AG09309 (cell line): ENCODE measurements around the gene COA3.

ENCODE experiments used
- DNase-seq: peaks from one replicate; pipeline ENCODE4 v3.0.0-alpha.2; 2010; ENCODE audit warnings: low read depth
- H3K4me3 ChIP-seq: 2 replicates; pipeline ENCODE4 v1.5.1; 2011; ENCODE audit warnings: mild to moderate bottlenecking, low read depth, low read length, moderate library complexity; ENCODE audit not compliant: control insufficient read depth
- TF ChIP-seq, protein P1 (sequence below): IDR thresholded peaks from 2 replicates; pipeline ENCODE4 v1.5.1; 2011; ENCODE audit warnings: mild to moderate bottlenecking, low read depth, low read length, inconsistent platforms; ENCODE audit not compliant: insufficient read depth, control insufficient read depth; ENCODE audit errors: missing control alignments

Gene COA3

DNA sequence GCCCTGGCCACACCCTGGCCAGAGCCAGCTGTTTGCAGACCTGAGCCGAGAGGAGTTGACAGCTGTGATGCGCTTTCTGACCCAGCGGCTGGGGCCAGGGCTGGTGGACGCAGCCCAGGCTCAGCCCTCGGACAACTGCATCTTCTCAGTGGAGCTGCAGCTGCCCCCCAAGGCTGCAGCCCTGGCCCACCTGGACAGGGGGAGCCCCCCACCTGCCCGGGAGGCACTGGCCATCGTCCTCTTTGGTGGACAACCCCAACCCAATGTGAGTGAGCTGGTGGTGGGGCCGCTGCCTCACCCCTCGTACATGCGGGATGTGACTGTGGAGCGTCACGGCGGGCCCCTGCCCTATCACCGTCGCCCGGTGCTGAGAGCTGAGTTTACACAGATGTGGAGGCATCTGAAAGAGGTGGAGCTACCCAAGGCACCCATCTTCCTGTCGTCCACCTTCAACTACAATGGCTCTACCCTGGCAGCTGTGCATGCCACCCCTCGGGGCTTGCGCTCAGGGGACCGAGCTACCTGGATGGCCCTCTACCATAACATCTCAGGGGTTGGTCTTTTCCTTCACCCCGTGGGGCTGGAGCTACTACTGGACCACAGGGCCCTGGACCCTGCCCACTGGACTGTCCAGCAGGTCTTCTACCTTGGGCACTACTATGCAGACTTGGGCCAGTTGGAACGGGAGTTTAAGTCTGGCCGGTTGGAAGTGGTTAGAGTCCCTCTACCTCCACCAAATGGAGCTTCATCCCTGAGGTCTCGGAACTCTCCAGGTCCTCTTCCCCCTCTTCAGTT lies 46.5 kb upstream of the COA3 start:
- DNase-seq = no peak
- TF ChIP-seq, protein P1, sequence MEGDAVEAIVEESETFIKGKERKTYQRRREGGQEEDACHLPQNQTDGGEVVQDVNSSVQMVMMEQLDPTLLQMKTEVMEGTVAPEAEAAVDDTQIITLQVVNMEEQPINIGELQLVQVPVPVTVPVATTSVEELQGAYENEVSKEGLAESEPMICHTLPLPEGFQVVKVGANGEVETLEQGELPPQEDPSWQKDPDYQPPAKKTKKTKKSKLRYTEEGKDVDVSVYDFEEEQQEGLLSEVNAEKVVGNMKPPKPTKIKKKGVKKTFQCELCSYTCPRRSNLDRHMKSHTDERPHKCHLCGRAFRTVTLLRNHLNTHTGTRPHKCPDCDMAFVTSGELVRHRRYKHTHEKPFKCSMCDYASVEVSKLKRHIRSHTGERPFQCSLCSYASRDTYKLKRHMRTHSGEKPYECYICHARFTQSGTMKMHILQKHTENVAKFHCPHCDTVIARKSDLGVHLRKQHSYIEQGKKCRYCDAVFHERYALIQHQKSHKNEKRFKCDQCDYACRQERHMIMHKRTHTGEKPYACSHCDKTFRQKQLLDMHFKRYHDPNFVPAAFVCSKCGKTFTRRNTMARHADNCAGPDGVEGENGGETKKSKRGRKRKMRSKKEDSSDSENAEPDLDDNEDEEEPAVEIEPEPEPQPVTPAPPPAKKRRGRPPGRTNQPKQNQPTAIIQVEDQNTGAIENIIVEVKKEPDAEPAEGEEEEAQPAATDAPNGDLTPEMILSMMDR = no peak
- H3K4me3 ChIP-seq = no peak overlapping the region

- DNase-seq = no peak
- TF ChIP-seq, protein P1 = no peak
- H3K4me3 ChIP-seq = no peak within 1 kb of the TSS
Measured at GRCh38 chr17:42844271-42844670, 45.8 kb upstream of the COA3 start, which contains the start of gene AOC2. TSS of gene AOC2 (plus strand) at chr17:42844580. CDS start at chr17:42844627, 47 bp downstream.

DNA sequence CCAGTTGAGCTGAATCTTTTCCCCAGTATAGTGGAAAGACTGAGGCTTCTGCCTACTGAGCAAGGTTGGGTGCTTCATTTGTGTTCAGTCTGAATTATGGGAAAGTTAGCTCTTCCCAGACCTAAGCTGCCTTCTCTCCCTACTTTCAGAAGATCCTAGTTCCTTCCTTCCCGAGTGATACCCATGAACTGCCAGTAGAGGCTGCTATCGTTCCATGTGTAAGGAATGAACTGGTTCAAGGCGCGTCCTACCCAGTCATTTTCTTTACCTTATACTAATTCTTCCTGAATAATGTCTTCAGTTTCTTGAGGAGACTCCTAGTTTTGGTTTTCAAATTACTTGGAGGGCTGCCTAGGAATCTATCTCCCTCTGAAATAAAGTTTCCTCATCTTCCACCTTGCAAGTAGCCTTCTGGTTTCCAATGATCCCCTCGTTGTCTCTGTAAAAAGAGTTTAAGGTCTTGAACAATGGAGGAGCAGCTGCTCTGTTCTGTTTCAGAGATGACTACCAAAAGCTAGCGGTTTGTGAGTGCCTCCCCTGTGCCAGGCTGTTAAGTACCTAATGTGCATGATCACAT lies 44.9 kb upstream of the COA3 start:
- DNase-seq = peak; percentile 37
- TF ChIP-seq, protein P1 = peak; percentile 99
- no peak overlapping the region for H3K4me3 ChIP-seq

GRCh38 chr17:42841975-42842685 lies 43.6 kb upstream of the COA3 start:
- no peak overlapping the region for H3K4me3 ChIP-seq
- no peak for DNase-seq
- TF ChIP-seq, protein P1 = no peak

GRCh38 chr17:42835732-42836131 lies 37.2 kb upstream of the COA3 start:
- TF ChIP-seq, protein P1 = no peak
- no peak overlapping the region for H3K4me3 ChIP-seq

GRCh38 chr17:42833767-42834422 lies 35.4 kb upstream of the COA3 start:
- no peak for DNase-seq
- H3K4me3 ChIP-seq = peak overlapping the region; percentile 72
- TF ChIP-seq, protein P1 = no peak

More at GRCh38 chr17:42835732-42836131, 37.2 kb upstream of the COA3 start:
- no peak for DNase-seq
